NCI-H2227 (cell line): ENCODE results near the gene SAP30BP.

Experiments
- DNase-seq: peaks from one replicate; lab custom pipeline; 2025; ENCODE audit not compliant: unreplicated experiment; lab: John Stamatoyannopoulos, UW

Gene SAP30BP

GRCh38 chr17:75666959-75667790 lies at the start of gene SAP30BP, which contains the start of gene RECQL5:
TSS of gene SAP30BP (plus strand) at chr17:75667338. CDS start at chr17:75667373, 35 bp downstream.
TSS of gene RECQL5 (minus strand) at chr17:75667154. CDS start at chr17:75666557, 597 bp downstream.
- peak; percentile 99 for DNase-seq

- DNase-seq, result no peak
Measured at GRCh38 chr17:75617675-75618074, 49.5 kb upstream of the SAP30BP start.

DNA sequence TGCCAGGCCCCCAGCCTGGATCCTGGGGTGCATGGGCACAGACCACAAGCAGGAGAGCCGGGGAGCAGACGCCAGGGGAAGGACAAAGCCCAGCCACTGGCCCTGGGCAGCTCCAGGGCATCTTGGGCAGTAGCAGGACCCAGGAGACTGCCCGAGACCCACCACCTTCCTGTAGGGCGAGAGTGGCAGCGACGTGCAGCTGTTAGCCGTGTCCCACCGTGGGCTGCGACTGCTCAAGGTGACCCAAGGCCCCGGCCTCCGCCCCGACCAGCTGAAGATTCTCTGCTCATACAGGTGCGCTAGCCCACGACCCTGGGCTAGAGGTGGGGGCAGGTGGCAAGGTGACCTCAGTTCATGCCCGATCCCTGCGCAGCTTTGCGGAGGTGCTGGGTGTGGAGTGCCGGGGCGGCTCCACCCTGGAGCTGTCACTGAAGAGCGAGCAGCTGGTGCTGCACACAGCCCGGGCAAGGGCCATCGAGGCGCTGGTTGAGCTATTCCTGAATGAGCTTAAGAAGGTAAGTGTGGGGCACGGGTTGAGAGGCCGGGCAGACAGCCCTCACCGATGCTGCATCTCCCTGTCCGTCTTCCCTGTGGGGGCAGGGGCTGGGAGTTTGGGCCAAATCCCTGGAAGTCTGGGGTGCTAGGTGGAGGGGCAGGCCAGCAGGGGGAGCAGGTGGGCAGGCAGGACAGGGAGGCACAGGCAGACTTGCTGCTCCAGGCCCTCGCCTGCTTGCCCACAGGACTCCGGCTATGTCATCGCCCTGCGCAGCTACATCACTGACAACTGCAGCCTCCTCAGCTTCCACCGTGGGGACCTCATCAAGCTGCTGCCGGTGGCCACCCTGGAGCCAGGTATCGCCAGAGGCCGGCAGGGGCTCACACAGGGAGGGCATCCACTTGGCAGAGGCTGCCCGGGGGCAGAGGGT lies 47.4 kb upstream of the SAP30BP start:
- DNase-seq, result peak; percentile 38

DNA sequence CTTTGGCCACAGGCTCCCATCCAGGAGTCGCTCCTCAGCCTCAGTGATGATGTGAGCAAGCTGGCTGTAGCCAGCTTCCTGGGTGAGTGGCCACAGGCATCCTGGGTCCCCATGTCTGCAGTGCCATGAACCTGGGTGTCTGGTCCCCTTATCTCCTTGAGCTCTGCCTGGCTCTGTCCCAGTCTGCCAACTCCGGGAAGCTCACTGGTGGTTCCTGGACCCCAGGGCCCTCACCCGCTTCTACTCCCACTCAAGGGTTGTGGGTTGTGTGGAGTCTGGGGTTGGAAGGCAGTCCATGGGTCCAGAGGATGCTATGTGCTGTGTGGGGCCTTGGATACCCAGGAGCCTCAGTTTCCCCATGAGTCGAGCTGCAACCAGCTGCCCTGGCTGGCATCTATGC lies 45.6 kb upstream of the SAP30BP start:
- no peak for DNase-seq

DNA sequence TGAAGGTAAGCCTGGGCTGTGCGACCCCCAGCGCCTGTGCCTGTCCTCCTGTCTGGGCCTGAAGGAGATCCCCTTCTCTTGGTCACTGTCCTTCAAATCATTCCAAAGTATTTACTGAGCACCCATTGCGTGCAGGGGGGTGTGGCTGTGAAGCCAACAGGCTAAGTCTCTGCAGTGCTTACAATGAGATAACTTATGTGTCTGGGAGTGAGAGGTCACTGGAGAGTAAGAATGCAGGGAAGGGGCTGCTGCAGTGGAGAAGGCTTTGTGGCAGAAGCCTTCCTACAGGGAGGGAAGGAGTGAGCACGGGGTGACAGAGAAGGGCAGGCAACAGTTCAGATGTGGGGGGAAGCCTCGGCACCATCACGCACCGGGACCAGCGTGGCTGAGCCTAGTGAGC lies 45.1 kb upstream of the SAP30BP start:
- DNase-seq, result no peak

DNA sequence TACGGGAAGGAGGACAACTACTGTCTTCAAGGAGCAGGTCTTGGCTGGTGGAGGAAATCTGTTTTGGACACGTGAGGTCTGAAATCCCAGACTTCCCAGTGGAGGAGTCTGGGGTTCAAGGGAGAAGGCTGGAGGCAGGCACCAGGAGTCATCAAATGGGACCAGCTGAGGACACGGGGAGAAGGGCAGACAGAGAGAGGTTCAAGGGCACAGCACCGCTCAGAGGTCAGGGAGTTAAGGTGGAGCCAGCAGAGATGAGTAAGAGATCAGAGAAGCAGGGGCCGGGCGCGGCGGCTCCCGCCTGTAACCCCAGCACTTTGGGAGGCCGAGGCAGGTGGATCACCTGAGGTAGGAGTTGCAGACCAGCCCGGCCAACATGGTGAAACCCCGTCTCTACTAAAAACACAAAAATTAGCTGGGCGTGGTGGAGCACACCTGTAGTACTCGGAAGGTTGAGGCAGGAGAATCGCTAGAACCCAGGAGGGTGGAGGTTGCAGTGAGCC lies 44.3 kb upstream of the SAP30BP start:
- no peak for DNase-seq

GRCh38 chr17:75623386-75623785 lies 43.8 kb upstream of the SAP30BP start:
- DNase-seq, result no peak

DNA sequence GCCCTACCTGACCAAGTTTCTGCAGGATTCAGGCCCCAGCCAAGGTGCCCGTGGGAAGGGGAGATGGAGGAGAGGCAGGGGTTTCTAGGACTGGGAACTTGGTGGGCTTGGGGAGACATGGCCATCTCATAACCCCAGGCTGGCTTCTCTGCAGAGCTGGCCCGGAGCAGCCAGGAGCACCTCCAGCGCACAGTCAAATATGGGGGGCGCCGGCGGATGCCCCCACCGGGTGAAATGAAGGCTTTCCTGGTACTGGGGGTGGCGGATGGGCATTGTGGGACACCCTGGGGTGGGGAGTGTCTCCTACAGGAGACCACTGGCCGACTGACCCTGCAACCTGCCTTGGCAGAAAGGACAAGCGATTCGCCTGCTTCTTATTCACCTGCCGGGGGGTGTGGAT lies 43.1 kb upstream of the SAP30BP start:
- no peak for DNase-seq

DNA sequence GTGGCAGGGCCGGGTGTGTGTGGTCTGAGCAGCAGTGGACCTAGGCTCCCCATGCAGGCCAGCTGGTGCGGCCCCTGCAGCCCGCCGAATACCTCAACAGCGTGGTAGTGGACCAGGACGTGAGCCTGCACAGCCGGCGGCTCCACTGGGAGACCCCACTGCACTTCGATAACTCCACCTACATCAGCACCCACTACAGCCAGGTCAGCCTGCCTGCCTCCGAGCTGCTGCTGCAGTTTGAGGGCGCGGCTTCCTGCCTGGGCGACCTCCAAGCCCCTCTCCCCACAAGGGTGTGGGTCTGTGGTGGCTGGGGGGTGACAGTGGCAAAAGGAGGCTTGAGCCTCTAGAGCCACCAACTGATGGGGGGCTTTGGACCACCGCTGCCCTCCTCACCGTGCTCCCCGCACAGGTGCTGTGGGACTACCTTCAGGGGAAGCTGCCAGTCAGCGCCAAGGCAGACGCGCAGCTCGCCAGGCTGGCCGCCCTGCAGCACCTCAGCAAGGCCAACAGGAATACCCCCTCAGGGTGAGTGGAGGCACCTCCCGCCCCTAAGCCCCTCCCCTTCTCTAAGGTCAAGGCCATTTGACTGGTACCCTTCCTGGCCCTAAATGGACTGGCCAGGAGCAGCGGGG lies 42.3 kb upstream of the SAP30BP start:
- DNase-seq, result no peak

DNA sequence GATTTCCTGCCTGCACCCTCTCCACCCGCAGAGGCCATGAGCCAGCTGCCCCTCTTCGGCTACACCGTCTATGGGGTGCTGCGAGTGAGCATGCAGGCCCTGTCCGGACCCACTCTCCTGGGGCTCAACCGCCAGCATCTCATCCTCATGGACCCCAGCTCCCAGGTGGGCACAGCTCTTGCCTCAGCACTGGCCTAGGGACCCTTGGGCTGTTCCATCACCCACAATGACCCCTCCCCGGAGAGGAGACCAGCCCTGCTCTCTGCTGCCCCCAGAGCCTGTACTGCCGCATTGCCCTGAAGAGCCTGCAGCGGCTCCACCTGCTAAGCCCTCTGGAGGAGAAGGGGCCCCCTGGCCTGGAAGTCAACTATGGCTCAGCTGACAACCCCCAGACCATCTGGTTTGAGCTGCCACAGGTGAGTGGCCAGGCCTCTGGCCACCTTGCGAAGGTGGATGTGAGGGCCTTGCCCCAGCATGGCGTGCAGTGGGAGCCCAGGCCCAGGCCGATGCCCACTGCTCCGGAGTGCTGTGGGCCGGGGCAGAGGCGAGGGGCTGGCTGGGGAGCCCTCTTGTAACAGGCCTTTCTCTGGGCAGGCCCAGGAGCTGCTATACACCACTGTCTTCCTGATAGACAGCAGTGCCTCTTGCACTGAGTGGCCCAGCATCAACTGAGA lies 41.2 kb upstream of the SAP30BP start:
- DNase-seq, result peak; percentile 52

GRCh38 chr17:75626496-75627038 lies 40.6 kb upstream of the SAP30BP start:
- DNase-seq, result no peak

DNA sequence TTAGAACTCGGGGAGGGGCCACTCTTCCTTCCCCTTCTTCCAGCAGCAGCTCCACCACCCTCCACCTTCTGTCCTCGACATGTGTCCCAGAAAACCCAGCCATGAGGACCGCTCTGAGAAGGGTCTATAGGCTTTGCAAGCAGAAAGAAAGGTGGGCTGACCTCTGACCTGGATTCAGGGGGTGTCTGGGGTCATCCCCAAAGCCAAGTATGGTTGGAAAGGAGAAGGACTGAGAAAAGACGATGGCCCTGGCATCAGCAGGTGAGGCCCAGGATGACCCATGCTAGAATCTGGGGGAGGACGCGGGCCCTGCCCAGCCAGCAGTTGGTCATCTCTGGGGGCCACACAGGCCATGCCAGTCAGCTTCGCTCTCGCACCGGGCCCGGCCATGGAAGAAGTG lies 40.0 kb upstream of the SAP30BP start:
- DNase-seq, result no peak

GRCh38 chr17:75628425-75628824 lies 38.7 kb upstream of the SAP30BP start:
- DNase-seq, result no peak

GRCh38 chr17:75629157-75629556 lies 38.0 kb upstream of the SAP30BP start:
- no peak for DNase-seq

GRCh38 chr17:75630071-75630917 lies 36.8 kb upstream of the SAP30BP start:
- DNase-seq, result no peak

DNA sequence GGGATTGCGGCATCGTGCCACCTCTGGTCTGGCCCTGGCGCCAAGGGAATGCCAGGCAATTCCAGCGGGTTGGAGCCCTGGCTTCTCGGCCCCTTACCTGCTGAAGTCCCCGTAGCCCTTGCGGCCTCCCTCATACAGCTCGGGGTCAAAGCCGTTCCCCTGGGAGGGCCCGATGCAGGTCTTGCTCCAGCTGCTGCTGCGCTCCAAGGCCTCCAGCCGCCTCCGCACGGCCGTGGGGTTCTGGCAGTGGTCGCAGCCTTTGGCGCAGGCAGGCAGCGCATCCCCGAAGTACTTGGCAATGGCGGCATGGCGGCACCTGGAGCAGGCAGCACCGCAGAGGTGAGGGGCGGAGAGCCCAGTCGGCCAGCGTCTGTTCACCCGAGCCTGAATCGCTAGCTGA lies 35.8 kb upstream of the SAP30BP start:
- no peak for DNase-seq

GRCh38 chr17:75632428-75632827 lies 34.7 kb upstream of the SAP30BP start:
- DNase-seq, result no peak

DNA sequence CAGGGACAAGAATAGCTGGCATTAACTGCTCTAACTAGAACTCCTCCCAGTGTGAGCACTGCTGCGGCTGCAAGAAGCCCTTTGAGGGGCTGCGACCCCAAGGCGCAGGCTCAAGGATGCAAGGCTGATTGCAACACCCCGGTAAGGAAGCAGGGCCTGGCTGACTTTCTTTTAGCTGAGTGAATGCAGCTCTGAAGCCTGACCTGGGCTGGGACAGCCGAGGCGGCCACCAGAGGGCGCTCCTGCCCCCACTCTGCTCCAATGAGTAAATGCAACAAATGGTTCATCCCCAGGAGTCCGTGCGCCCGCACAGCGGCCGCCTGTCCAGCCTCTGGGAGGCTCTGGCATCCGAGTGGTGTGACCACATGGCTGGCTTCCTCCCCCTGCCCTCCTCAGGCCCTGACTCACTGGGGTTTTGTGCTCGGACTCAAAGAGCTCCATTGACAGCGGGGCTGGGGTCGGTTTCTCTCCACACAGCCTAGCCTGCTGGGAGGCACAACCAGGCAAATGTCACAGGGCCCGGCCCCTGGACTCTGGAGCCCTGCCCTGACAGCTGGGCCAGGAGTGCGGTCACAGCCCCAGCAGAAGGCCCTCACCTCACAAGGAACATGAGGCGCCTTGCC lies 34.2 kb upstream of the SAP30BP start, which contains the start of gene SMIM5:
TSS of gene SMIM5 (plus strand) at position 572 of the 623 bp plus-strand sequence. CDS start 6,768 bp downstream, outside the sequence.
- DNase-seq, result peak; percentile 64
